ENCODE results near the gene OSBPL2.

GRCh38 chr20:62269871-62270270, 31.6 kb downstream of the OSBPL2 start:
- TF ChIP-seq POLR2AphosphoS5 (IDR thresholded peaks at IDR 0.05; ENCODE audit: low read depth, low read length), result no peak
- no peak for TF ChIP-seq CTCF (IDR thresholded peaks at IDR 0.05)
- no peak for TF ChIP-seq SIN3A (IDR thresholded peaks at IDR 0.05; ENCODE audit: borderline replicate concordance, insufficient read depth, low read depth, low read length)
